ENCODE results near the gene HNRNPA2B1. TPM values are rescaled to one million over a fixed set of nuclear protein-coding genes. Genes with fewer than 3 reads are reported as not detected.

HNRNPA2B1 gene
- total and polyA plus RNA-seq, 2 donors from 2014 or later: 397 to 433 TPM

- H3K27ac ChIP-seq (ENCODE audit: low read depth in 2 of 2, low read length in 2 of 2): no peak overlapping the region
- H3K9me3 ChIP-seq (ENCODE audit: control insufficient read depth in 2 of 3, insufficient read depth in 1 of 3, low read length in 3 of 3): no peaks in the 10 kb centered on the region
- FAIRE-seq (no peak), DNase-seq (no peak)
- H3K9ac ChIP-seq (ENCODE audit: low read length in 3 of 3): no peak overlapping the region
- no peaks in the 10 kb centered on the region for H3K36me3 ChIP-seq (ENCODE audit: control insufficient read depth in 2 of 3, insufficient read depth in 3 of 3, low read length in 3 of 3)
- H3K4me1 ChIP-seq (ENCODE audit: control insufficient read depth in 2 of 3, insufficient read depth in 2 of 3, low read depth in 1 of 3, low read length in 3 of 3): no peaks in the 10 kb centered on the region
- intact Hi-C loops (cut with DNase I): no loop called here
- TF ChIP-seq, protein P1, sequence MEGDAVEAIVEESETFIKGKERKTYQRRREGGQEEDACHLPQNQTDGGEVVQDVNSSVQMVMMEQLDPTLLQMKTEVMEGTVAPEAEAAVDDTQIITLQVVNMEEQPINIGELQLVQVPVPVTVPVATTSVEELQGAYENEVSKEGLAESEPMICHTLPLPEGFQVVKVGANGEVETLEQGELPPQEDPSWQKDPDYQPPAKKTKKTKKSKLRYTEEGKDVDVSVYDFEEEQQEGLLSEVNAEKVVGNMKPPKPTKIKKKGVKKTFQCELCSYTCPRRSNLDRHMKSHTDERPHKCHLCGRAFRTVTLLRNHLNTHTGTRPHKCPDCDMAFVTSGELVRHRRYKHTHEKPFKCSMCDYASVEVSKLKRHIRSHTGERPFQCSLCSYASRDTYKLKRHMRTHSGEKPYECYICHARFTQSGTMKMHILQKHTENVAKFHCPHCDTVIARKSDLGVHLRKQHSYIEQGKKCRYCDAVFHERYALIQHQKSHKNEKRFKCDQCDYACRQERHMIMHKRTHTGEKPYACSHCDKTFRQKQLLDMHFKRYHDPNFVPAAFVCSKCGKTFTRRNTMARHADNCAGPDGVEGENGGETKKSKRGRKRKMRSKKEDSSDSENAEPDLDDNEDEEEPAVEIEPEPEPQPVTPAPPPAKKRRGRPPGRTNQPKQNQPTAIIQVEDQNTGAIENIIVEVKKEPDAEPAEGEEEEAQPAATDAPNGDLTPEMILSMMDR (IDR thresholded peaks at IDR 0.05; ENCODE audit: borderline replicate concordance, extremely low read depth, insufficient read depth): no peak
- H3K27me3 ChIP-seq (ENCODE audit: control insufficient read depth, insufficient read depth, low read length): no peaks in the 10 kb centered on the region
- H3K4me3 ChIP-seq (ENCODE audit: low read length in 3 of 3): no peak overlapping the region
Measured at GRCh38 chr7:26233902-26234511, 33.5 kb upstream of the HNRNPA2B1 start.

- H3K9ac ChIP-seq (ENCODE audit: low read length in 3 of 3): no peak overlapping the region
- TF ChIP-seq, protein P1 (IDR thresholded peaks at IDR 0.05; ENCODE audit: borderline replicate concordance, extremely low read depth, insufficient read depth): no peak
- H3K4me3 ChIP-seq (ENCODE audit: low read length in 3 of 3): no peak overlapping the region
- intact Hi-C loops (cut with DNase I): no loop called here
- H3K4me1 ChIP-seq (ENCODE audit: control insufficient read depth in 2 of 3, insufficient read depth in 2 of 3, low read depth in 1 of 3, low read length in 3 of 3): no peaks in the 10 kb centered on the region
- H3K9me3 ChIP-seq (ENCODE audit: control insufficient read depth in 2 of 3, insufficient read depth in 1 of 3, low read length in 3 of 3): no peaks in the 10 kb centered on the region
- FAIRE-seq (no peak), DNase-seq (no peak)
- no peaks in the 10 kb centered on the region for H3K36me3 ChIP-seq (ENCODE audit: control insufficient read depth in 2 of 3, insufficient read depth in 3 of 3, low read length in 3 of 3)
- H3K27me3 ChIP-seq (ENCODE audit: control insufficient read depth, insufficient read depth, low read length): no peaks in the 10 kb centered on the region
- no peak overlapping the region for H3K27ac ChIP-seq (ENCODE audit: low read depth in 2 of 2, low read length in 2 of 2)
Measured at GRCh38 chr7:26227987-26228386, 27.4 kb upstream of the HNRNPA2B1 start.

DNA sequence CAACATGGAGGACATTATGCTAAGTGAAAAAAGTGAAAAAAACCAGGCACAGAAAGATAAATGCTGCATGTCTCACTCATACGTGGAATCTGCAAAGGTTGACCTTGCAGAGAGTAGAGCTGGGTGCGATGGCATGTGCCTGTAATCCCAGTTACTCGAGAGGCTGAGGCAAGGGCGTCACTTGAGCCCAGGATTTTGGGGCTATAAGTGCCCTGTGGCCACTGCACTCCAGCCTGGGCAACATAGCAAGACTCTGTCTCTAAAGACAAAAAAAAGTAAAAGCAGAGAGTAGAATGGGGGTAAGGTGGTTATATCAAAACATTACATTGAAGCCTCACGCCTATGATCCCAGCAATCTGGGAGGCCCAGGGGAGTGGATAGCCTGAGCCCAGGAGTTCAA lies 23.8 kb upstream of the HNRNPA2B1 start:
- DNase-seq (no peak), FAIRE-seq (no peak)
- H3K4me3 ChIP-seq (ENCODE audit: low read length in 3 of 3): no peak overlapping the region
- no peak overlapping the region for H3K27ac ChIP-seq (ENCODE audit: low read depth in 2 of 2, low read length in 2 of 2)
- intact Hi-C loops (cut with DNase I): no loop called here
- no peaks in the 10 kb centered on the region for H3K27me3 ChIP-seq (ENCODE audit: control insufficient read depth, insufficient read depth, low read length)
- H3K9me3 ChIP-seq (ENCODE audit: control insufficient read depth in 2 of 3, insufficient read depth in 1 of 3, low read length in 3 of 3): no peaks in the 10 kb centered on the region
- TF ChIP-seq, protein P1 (IDR thresholded peaks at IDR 0.05; ENCODE audit: borderline replicate concordance, extremely low read depth, insufficient read depth): no peak
- no peak overlapping the region for H3K9ac ChIP-seq (ENCODE audit: low read length in 3 of 3)
- no peaks in the 10 kb centered on the region for H3K4me1 ChIP-seq (ENCODE audit: control insufficient read depth in 2 of 3, insufficient read depth in 2 of 3, low read depth in 1 of 3, low read length in 3 of 3)
- no peaks in the 10 kb centered on the region for H3K36me3 ChIP-seq (ENCODE audit: control insufficient read depth in 2 of 3, insufficient read depth in 3 of 3, low read length in 3 of 3)

GRCh38 chr7:26216049-26216448 lies 15.5 kb upstream of the HNRNPA2B1 start:
- Histone ChIP-seq H3K36me3 (ENCODE audit: control insufficient read depth in 2 of 3, insufficient read depth in 3 of 3, low read length in 3 of 3) (peaks cover 2 to 5% (median 3%) of the 10 kb centered on the region in 3 donors), H3K27ac (ENCODE audit: low read depth in 2 of 2, low read length in 2 of 2) (no peak overlapping the region), H3K27me3 (ENCODE audit: control insufficient read depth, insufficient read depth, low read length) (no peaks in the 10 kb centered on the region), H3K9ac (ENCODE audit: low read length in 3 of 3) (no peak overlapping the region), H3K4me1 (ENCODE audit: control insufficient read depth in 2 of 3, insufficient read depth in 2 of 3, low read depth in 1 of 3, low read length in 3 of 3) (no peaks in the 10 kb centered on the region), H3K9me3 (ENCODE audit: control insufficient read depth in 2 of 3, insufficient read depth in 1 of 3, low read length in 3 of 3) (no peaks in the 10 kb centered on the region), H3K4me3 (ENCODE audit: low read length in 3 of 3) (no peak overlapping the region)
- no peak for FAIRE-seq
- TF ChIP-seq, protein P1 (IDR thresholded peaks at IDR 0.05; ENCODE audit: borderline replicate concordance, extremely low read depth, insufficient read depth): no peak
- intact Hi-C loops (cut with DNase I): no loop called here
- DNase-seq: no peak

Measured in kidney (tissue), 14 donors.